HG02938 (cell line): ENCODE measurements around the gene RER1.
"Not testable (repeated sequence)": the region's sequence is repeated elsewhere in the genome, so short reads cannot be mapped to it uniquely, and the experiment has no call there.

Experiments used
- ATAC-seq: cut with Tn5 transposase; IDR thresholded peaks from one replicate; pipeline ENCODE4 v1.9.1; 2021; ENCODE audit warnings: mild to moderate bottlenecking, moderate library complexity; ENCODE audit not compliant: unreplicated experiment

RER1 gene

GRCh38 chr1:2422523-2422922 is 30.9 kb downstream of the RER1 start:
- no peak for ATAC-seq

DNA sequence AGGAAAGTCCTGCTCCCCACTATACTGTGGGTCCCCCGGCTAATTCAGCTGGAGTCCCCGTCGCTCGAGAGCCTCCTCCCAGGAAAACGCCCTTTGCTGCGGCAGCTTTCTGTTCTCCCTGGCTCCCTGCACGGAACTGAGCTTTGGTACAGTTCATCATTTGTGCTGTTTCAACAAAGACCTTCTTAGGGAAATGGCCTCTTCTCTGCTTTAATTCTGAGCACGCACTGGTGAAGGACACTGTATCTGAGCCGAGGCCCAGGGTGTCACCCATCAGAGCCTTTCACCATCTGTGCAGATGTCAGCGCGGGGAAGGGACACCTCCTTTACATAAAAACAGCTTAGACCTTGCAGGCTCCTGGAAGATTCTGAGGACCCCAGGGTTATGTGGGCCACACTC is 34.3 kb downstream of the RER1 start:
- ATAC-seq: no peak

- ATAC-seq: no peak
These were observed 34.9 kb downstream of the RER1 start for GRCh38 chr1:2426540-2426939.

GRCh38 chr1:2427051-2427450 is 35.4 kb downstream of the RER1 start:
- ATAC-seq: no peak

DNA sequence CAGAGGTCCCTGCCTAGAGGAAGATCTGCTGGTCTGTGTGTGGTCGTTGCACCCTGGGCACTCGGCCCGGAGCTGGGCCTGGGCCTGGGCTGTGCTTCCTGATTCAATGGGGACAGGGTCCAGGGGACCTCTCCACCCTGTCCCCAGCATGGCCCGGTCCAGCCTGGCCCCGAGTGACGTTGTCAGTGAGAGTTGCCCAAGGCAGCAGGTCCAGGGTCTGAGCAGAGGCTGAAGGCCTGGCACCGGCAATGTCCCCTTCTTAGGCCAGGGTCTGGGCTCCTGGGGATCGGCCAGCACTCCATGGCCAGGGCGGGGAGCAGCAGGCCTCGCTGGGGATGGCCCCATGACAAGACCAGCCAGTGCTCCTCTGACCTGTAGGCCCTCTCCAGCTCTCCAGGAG is 36.3 kb downstream of the RER1 start:
- ATAC-seq: no peak

DNA sequence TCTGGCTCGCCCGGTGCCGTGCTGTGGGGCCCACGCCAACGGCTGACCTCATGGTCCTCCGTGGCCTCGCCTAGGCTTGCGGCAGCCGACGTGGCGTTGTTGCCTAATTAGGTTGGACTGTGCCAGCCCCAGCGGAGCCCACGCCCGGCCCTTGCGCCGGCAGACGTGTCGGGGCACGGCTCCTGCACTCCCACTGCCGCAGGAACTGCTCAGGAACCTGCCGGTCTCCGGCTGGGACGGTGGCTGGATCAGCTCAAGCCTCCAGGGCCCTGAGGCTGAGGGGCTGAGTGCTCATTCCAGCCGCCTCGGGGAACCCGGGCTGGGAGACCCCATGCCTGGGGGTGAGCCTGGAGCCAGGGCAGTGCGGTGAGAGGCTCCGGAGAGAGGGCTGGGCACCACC is 36.8 kb downstream of the RER1 start:
- no peak for ATAC-seq

- ATAC-seq: no peak
These were observed 38.3 kb downstream of the RER1 start for GRCh38 chr1:2429780-2430591.

DNA sequence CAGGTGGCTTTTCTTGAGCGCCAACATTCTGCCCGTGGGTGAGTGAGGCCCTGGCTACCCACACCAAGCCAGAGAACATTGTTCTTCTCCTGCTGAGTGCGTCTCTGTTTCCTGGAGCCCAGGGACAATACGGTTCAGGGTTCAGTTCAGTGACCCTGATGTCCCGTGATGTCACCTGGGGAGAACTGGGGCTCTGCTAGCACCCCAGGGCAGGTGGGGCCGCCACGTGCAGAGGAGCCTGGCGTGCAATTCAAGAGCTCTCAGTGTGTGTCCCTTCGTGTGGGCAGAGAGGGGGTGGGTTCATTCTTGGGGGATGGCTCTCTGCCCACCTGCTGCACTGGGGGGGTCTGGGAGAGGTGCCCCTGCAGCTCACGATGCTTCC is 38.9 kb downstream of the RER1 start:
- no peak for ATAC-seq

- no peak for ATAC-seq
These were observed 39.5 kb downstream of the RER1 start for GRCh38 chr1:2431103-2431502.

DNA sequence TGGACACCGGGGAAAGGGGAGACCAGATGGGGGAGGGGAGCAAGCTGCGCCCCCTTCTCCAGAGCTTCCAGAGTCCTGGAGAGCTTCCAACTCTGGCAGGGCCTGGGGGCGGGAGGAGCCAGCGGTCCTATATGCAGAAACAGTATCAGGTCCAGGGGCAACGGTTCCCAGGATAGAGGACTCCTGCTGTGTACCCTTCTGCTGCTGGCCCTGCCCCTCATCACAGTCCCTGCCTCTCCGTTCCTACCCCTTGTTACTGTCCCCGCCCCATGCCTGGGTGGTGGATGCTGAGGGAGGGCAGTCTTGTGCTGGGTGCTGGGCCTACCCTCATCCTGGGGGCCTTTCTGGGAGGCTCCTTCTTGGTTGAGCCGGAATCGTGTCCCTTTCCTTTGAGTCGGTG is 39.9 kb downstream of the RER1 start:
- no peak for ATAC-seq

GRCh38 chr1:2432441-2432844 is 40.8 kb downstream of the RER1 start:
- no peak for ATAC-seq

- ATAC-seq: no peak
These were observed 41.6 kb downstream of the RER1 start for GRCh38 chr1:2433196-2433595.

GRCh38 chr1:2433936-2434655 is 42.5 kb downstream of the RER1 start:
- ATAC-seq: no peak

DNA sequence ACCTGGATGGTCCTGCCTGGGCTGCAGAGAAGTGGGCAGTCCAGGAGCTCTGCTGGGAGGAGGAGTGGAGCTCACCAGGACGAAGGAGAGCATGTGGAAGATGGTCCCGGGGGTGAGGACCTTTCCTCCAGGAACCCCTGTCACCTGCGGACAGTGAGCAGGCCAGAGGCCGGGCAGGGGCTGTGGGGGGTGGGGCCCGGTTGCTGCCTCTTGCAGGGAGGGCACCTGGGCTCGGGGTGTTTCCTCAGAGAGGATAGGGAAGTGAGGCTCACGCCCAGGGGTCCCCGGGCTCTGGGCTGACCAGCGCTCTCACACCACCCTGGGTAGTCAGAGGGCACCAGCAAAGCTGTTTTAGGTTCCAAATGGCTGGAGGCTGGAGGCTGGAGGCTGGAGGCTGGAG is 43.5 kb downstream of the RER1 start:
- ATAC-seq: no peak

DNA sequence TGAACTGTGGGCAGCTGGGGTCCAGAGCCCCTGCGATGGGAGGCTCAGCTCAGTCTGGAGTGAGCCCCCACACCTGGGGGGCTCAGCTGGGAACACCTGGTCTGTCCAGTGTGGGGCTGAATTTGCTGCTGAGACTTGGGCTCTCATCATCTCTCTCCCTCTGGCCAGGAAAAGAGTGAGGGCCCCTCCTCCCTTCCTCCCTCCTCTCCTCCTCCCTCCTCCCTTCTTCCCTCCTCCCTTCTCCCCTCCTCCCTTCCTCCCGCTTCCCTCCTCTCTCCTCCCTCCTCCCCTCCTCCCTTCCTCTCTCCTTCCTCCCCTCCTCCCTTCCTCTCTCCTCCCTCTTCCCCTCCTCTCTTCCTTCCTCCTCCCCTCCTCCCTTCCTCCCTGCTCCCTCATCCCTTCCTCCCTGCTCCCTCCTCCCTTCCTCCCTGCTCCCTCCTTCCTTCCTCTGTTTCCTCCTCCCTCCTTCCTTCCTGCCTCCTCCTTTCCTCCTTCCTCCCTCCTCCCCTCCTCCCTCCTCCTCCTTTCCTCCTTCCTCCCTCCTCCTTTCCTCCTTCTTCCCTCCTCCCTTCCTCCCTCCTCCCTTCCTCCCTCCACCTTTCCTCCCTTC is 44.2 kb downstream of the RER1 start:
- ATAC-seq: no peak

- ATAC-seq: no peak
These were observed 45.2 kb downstream of the RER1 start for GRCh38 chr1:2436876-2437275.

GRCh38 chr1:2437617-2438016 is 46.0 kb downstream of the RER1 start:
- ATAC-seq: no peak

GRCh38 chr1:2438038-2438437 is 46.4 kb downstream of the RER1 start:
- ATAC-seq: no peak

DNA sequence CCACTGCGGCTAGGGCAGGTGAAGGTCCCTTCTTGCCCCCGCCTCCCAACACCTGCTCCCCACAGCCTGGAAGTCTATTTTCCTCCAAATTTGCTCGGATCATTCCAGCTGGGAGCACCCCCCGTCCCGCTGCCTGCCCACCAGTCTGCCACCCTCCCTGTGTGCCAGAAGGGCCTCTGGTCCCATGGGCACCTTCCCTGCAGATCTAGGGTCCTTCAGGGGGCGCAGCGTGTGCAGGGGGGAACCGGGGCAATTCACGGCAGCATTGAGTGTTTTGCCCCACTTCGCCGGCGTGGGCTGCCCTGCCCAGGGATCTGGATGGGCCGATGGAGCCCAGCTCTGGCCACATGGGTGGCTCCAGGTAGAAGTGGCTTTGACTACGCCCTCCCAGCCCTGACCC is 47.0 kb downstream of the RER1 start:
- ATAC-seq: no peak

DNA sequence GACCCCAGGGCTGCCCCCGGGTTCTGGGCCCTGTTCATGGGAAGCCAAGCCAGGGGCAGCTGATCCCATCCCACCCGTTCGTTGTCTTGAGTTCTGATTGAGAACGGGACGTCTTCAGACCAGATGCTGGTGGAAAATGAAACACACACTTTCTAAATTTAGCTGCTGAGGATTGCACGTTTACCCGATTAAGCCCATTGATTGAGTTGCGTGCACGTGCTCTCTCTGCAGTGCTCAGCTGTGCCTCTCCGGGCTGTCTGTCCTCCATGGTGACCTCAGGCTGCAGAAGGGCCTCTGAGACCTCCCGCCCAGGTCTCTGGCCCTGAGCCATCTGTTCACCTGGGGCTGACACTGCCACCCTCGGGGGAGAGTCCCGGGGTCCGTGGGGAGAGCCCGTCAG is 47.7 kb downstream of the RER1 start:
- no peak for ATAC-seq

GRCh38 chr1:2440346-2440745 is 48.7 kb downstream of the RER1 start:
- ATAC-seq: not testable (repeated sequence)

- ATAC-seq: no peak
These were observed 50.1 kb downstream of the RER1 start for GRCh38 chr1:2441746-2442145.
